ENCODE measurements around the gene PLEKHA4. TPM values are rescaled to one million over a fixed set of nuclear protein-coding genes. Genes with fewer than 3 reads are reported as not detected.
"Not testable (repeated sequence)": the region's sequence is repeated elsewhere in the genome, so short reads cannot be mapped to it uniquely, and the experiment has no call there.

PLEKHA4 gene
- total and polyA plus RNA-seq, 10 of the 15 experiments (the other 5 are each of a cell fraction or from before 2014, with no cell fraction given): 0.13 to 10.0 (median 6.4) TPM; not detected in 1

- H3K36me3 ChIP-seq (ENCODE audit: control insufficient read depth in 2 of 2, insufficient read depth in 2 of 2, low read length in 1 of 2); DNase-seq (ENCODE audit: low read depth, low spot score); H2AFZ ChIP-seq (ENCODE audit: control insufficient read depth, low read depth, low read length); H3K9ac ChIP-seq (ENCODE audit: control insufficient read depth, insufficient read depth, low read length); H3K4me1 ChIP-seq (ENCODE audit: control insufficient read depth, insufficient read depth, low read length); in situ Hi-C loops (cut with MboI); H3K79me2 ChIP-seq (ENCODE audit: control insufficient read depth, insufficient read depth, low read length); H3K9me3 ChIP-seq (replicated peaks; ENCODE audit: control insufficient read depth, insufficient read depth, low read length); intact Hi-C loops (cut with micrococcal nuclease; ENCODE audit: unreplicated experiment); FAIRE-seq; H3K4me2 ChIP-seq (ENCODE audit: control insufficient read depth, insufficient read depth); H3K27me3 ChIP-seq (replicated peaks in 1 of 2; ENCODE audit: control insufficient read depth in 2 of 2, insufficient read depth in 2 of 2, low read length in 1 of 2); H4K20me1 ChIP-seq (ENCODE audit: control insufficient read depth, insufficient read depth); H3K27ac ChIP-seq (ENCODE audit: control insufficient read depth, insufficient read depth); BruUV-seq (replicated peaks); ATAC-seq; H3K4me3 ChIP-seq: not testable (repeated sequence)
- RAD21 ChIA-PET (ENCODE audit: unreplicated experiment): interaction anchor here (1.0 to 3.7 kb wide), 11 partner anchors 41 to 206 kb away, joined by 3 to 51 read pairs (median 6); partner anchors contain the start of genes CA11, GYS1, HSD17B14 and RUVBL2
- 68% methylated on average over 9 of the region's 9 CpGs for WGBS (ENCODE audit: insufficient coverage, insufficient replicate concordance, low lambda C conversion rate, missing lambda C conversion rate)
- SMC1A ChIA-PET (ENCODE audit: uncharacterized antibody, unreplicated experiment): interaction anchor here (0.6 to 2.3 kb wide), 13 partner anchors 8 to 206 kb away, joined by 3 to 44 read pairs (median 3); partner anchors contain the start of genes BAX, CA11, HSD17B14 and NUCB1
- CTCF ChIA-PET: interaction anchor here (0.7 to 26.1 kb wide), 30 partner anchors 8 to 421 kb away, joined by 3 to 520 read pairs (median 5); partner anchors contain the start of genes BAX, CA11, GYS1 and HSD17B14
- POLR2A ChIA-PET: interaction anchor here (0.6 to 1.3 kb wide), 3 partner anchors 49 to 182 kb away, joined by 3 to 6 read pairs (median 5); partner anchors contain the start of gene HSD17B14
Measured at GRCh38 chr19:48787331-48787730, 81.1 kb downstream of the PLEKHA4 start.

Small RNA genes within 50 kb of the gene (small RNA-seq; reads per million reads assigned to genes)
- not detected for gene RNU6-317P

Other genes starting within 250 kb of the PLEKHA4 start
Only the 7 nearest of the 32 such genes appear.
- 60.0 and 65.3 TPM in 2 replicates for gene BCAT2, start 57.6 kb downstream of the PLEKHA4 start, total RNA-seq (2014; rRNA removed)
- 29.4 and 30.7 TPM in 2 replicates for gene BCAT2, start 57.6 kb downstream of the PLEKHA4 start, total RNA-seq (2014; rRNA removed; fragmentation: Illumina TruSeq; extraction: Trizol)
- gene BCAT2, start 57.6 kb downstream of the PLEKHA4 start, total RNA-seq (2021): 72.2 and 75.4 TPM in 2 replicates
- gene BCAT2, start 57.6 kb downstream of the PLEKHA4 start, polyA plus RNA-seq (2011; rRNA removed): 16.3 and 37.0 TPM in 2 replicates
- gene BCAT2, start 57.6 kb downstream of the PLEKHA4 start, polyA plus RNA-seq (2014; fragmentation: Illumina TruSeq; extraction: Trizol): 15.5 and 47.0 TPM in 2 replicates
- gene BCAT2, start 57.6 kb downstream of the PLEKHA4 start, polyA plus RNA-seq (2014; fragmentation: Nextera tagmentation; extraction: Ambion mirVana): 10 to 100 TPM in 1 of 2 experiments, 1 to 10 TPM in 1; 4.2 to 11.0 TPM
- 85.7 and 86.9 TPM in 2 replicates for gene BCAT2, start 57.6 kb downstream of the PLEKHA4 start, polyA plus RNA-seq (2014; rRNA removed)
- 10 to 100 TPM; 98.2 to 98.5 TPM for gene BCAT2, start 57.6 kb downstream of the PLEKHA4 start, polyA plus RNA-seq (2016; fragmentation: Nextera tagmentation; extraction: Ambion mirVana)
- 0.28 and 0.98 TPM in 2 replicates for gene HSD17B14, start 32.1 kb downstream of the PLEKHA4 start, total RNA-seq (2014; rRNA removed)
- gene HSD17B14, start 32.1 kb downstream of the PLEKHA4 start, total RNA-seq (2014; rRNA removed; fragmentation: Illumina TruSeq; extraction: Trizol): 0.36 and 0.46 TPM in 2 replicates
- gene HSD17B14, start 32.1 kb downstream of the PLEKHA4 start, total RNA-seq (2021): 1.4 TPM in 2 replicates
- gene HSD17B14, start 32.1 kb downstream of the PLEKHA4 start, polyA plus RNA-seq (2011; rRNA removed): 1.6 and 4.1 TPM in 2 replicates
- 0.31 TPM in 1 of 2 replicates, not detected in the other for gene HSD17B14, start 32.1 kb downstream of the PLEKHA4 start, polyA plus RNA-seq (2014; fragmentation: Illumina TruSeq; extraction: Trizol)
- under 1 TPM; 0.21 to 0.26 TPM for gene HSD17B14, start 32.1 kb downstream of the PLEKHA4 start, polyA plus RNA-seq (2014; fragmentation: Nextera tagmentation; extraction: Ambion mirVana)
- gene HSD17B14, start 32.1 kb downstream of the PLEKHA4 start, polyA plus RNA-seq (2014; rRNA removed): 1.4 and 2.1 TPM in 2 replicates
- 1 to 10 TPM in 1 of 2 experiments, under 1 TPM in 1; 0.87 to 1.3 TPM for gene HSD17B14, start 32.1 kb downstream of the PLEKHA4 start, polyA plus RNA-seq (2016; fragmentation: Nextera tagmentation; extraction: Ambion mirVana)
- 23.9 and 26.3 TPM in 2 replicates for gene PPP1R15A, start 3.8 kb upstream of the PLEKHA4 start, total RNA-seq (2014; rRNA removed)
- 21.0 and 22.2 TPM in 2 replicates for gene PPP1R15A, start 3.8 kb upstream of the PLEKHA4 start, total RNA-seq (2014; rRNA removed; fragmentation: Illumina TruSeq; extraction: Trizol)
- gene PPP1R15A, start 3.8 kb upstream of the PLEKHA4 start, total RNA-seq (2021): 30.0 and 30.6 TPM in 2 replicates
- 18.6 and 19.1 TPM in 2 replicates for gene PPP1R15A, start 3.8 kb upstream of the PLEKHA4 start, polyA plus RNA-seq (2011; rRNA removed)
- gene PPP1R15A, start 3.8 kb upstream of the PLEKHA4 start, polyA plus RNA-seq (2014; fragmentation: Illumina TruSeq; extraction: Trizol): 28.0 and 29.9 TPM in 2 replicates
- gene PPP1R15A, start 3.8 kb upstream of the PLEKHA4 start, polyA plus RNA-seq (2014; fragmentation: Nextera tagmentation; extraction: Ambion mirVana): under 1 TPM; 0.68 to 0.90 TPM
- 28.5 and 29.0 TPM in 2 replicates for gene PPP1R15A, start 3.8 kb upstream of the PLEKHA4 start, polyA plus RNA-seq (2014; rRNA removed)
- 10 to 100 TPM; 44.1 to 50.8 TPM for gene PPP1R15A, start 3.8 kb upstream of the PLEKHA4 start, polyA plus RNA-seq (2016; fragmentation: Nextera tagmentation; extraction: Ambion mirVana)
- gene TULP2, start 30.1 kb upstream of the PLEKHA4 start, total RNA-seq (2014; rRNA removed): 0.49 and 0.56 TPM in 2 replicates
- 0.14 and 0.22 TPM in 2 replicates for gene TULP2, start 30.1 kb upstream of the PLEKHA4 start, total RNA-seq (2014; rRNA removed; fragmentation: Illumina TruSeq; extraction: Trizol)
- 0.82 and 1.2 TPM in 2 replicates for gene TULP2, start 30.1 kb upstream of the PLEKHA4 start, total RNA-seq (2021)
- 0.26 and 0.45 TPM in 2 replicates for gene TULP2, start 30.1 kb upstream of the PLEKHA4 start, polyA plus RNA-seq (2011; rRNA removed)
- gene TULP2, start 30.1 kb upstream of the PLEKHA4 start, polyA plus RNA-seq (2014; fragmentation: Illumina TruSeq; extraction: Trizol): 0.31 and 0.57 TPM in 2 replicates
- gene TULP2, start 30.1 kb upstream of the PLEKHA4 start, polyA plus RNA-seq (2014; fragmentation: Nextera tagmentation; extraction: Ambion mirVana): under 1 TPM in 1 of 2 experiments, not detected in 1; 0.62 TPM
- 0.69 and 1.5 TPM in 2 replicates for gene TULP2, start 30.1 kb upstream of the PLEKHA4 start, polyA plus RNA-seq (2014; rRNA removed)
- gene TULP2, start 30.1 kb upstream of the PLEKHA4 start, polyA plus RNA-seq (2016; fragmentation: Nextera tagmentation; extraction: Ambion mirVana): under 1 TPM; 0.17 to 0.18 TPM
- 41.8 and 48.6 TPM in 2 replicates for gene NUCB1, start 31.7 kb upstream of the PLEKHA4 start, total RNA-seq (2014; rRNA removed)
- 31.7 and 33.0 TPM in 2 replicates for gene NUCB1, start 31.7 kb upstream of the PLEKHA4 start, total RNA-seq (2014; rRNA removed; fragmentation: Illumina TruSeq; extraction: Trizol)
- gene NUCB1, start 31.7 kb upstream of the PLEKHA4 start, total RNA-seq (2021): 80.2 and 82.4 TPM in 2 replicates
- gene NUCB1, start 31.7 kb upstream of the PLEKHA4 start, polyA plus RNA-seq (2011; rRNA removed): 19.3 and 40.3 TPM in 2 replicates
- gene NUCB1, start 31.7 kb upstream of the PLEKHA4 start, polyA plus RNA-seq (2014; fragmentation: Illumina TruSeq; extraction: Trizol): 13.9 and 32.5 TPM in 2 replicates
- 1 to 10 TPM; 1.8 to 3.2 TPM for gene NUCB1, start 31.7 kb upstream of the PLEKHA4 start, polyA plus RNA-seq (2014; fragmentation: Nextera tagmentation; extraction: Ambion mirVana)
- 77.7 and 94.2 TPM in 2 replicates for gene NUCB1, start 31.7 kb upstream of the PLEKHA4 start, polyA plus RNA-seq (2014; rRNA removed)
- 100 to 1,000 TPM; 112 TPM for gene NUCB1, start 31.7 kb upstream of the PLEKHA4 start, polyA plus RNA-seq (2016; fragmentation: Nextera tagmentation; extraction: Ambion mirVana)
- not detected in 2 replicates for gene DHDH, start 65.1 kb upstream of the PLEKHA4 start, total RNA-seq (2014; rRNA removed)
- not detected in 2 replicates for gene DHDH, start 65.1 kb upstream of the PLEKHA4 start, total RNA-seq (2014; rRNA removed; fragmentation: Illumina TruSeq; extraction: Trizol)
- gene DHDH, start 65.1 kb upstream of the PLEKHA4 start, total RNA-seq (2021): not detected in 2 replicates
- gene DHDH, start 65.1 kb upstream of the PLEKHA4 start, polyA plus RNA-seq (2011; rRNA removed): 0.15 and 0.23 TPM in 2 replicates
- gene DHDH, start 65.1 kb upstream of the PLEKHA4 start, polyA plus RNA-seq (2014; fragmentation: Illumina TruSeq; extraction: Trizol): not detected in 2 replicates
- under 1 TPM in 1 of 2 experiments, not detected in 1; 0.13 TPM for gene DHDH, start 65.1 kb upstream of the PLEKHA4 start, polyA plus RNA-seq (2014; fragmentation: Nextera tagmentation; extraction: Ambion mirVana)
- gene DHDH, start 65.1 kb upstream of the PLEKHA4 start, polyA plus RNA-seq (2014; rRNA removed): 0.19 TPM in 1 of 2 replicates, not detected in the other
- under 1 TPM in 1 of 2 experiments, not detected in 1; 0.21 TPM for gene DHDH, start 65.1 kb upstream of the PLEKHA4 start, polyA plus RNA-seq (2016; fragmentation: Nextera tagmentation; extraction: Ambion mirVana)
- 114 and 119 TPM in 2 replicates for gene BAX, start 86.3 kb upstream of the PLEKHA4 start, total RNA-seq (2014; rRNA removed)
- gene BAX, start 86.3 kb upstream of the PLEKHA4 start, total RNA-seq (2014; rRNA removed; fragmentation: Illumina TruSeq; extraction: Trizol): 73.1 and 73.4 TPM in 2 replicates
- gene BAX, start 86.3 kb upstream of the PLEKHA4 start, total RNA-seq (2021): 221 and 223 TPM in 2 replicates
- gene BAX, start 86.3 kb upstream of the PLEKHA4 start, polyA plus RNA-seq (2011; rRNA removed): 104 and 163 TPM in 2 replicates
- gene BAX, start 86.3 kb upstream of the PLEKHA4 start, polyA plus RNA-seq (2014; fragmentation: Illumina TruSeq; extraction: Trizol): 61.4 and 122 TPM in 2 replicates
- gene BAX, start 86.3 kb upstream of the PLEKHA4 start, polyA plus RNA-seq (2014; fragmentation: Nextera tagmentation; extraction: Ambion mirVana): 10 to 100 TPM in 1 of 2 experiments, 1 to 10 TPM in 1; 7.2 to 15.3 TPM
- 205 and 237 TPM in 2 replicates for gene BAX, start 86.3 kb upstream of the PLEKHA4 start, polyA plus RNA-seq (2014; rRNA removed)
- 100 to 1,000 TPM; 152 to 164 TPM for gene BAX, start 86.3 kb upstream of the PLEKHA4 start, polyA plus RNA-seq (2016; fragmentation: Nextera tagmentation; extraction: Ambion mirVana)